GM12873 (cell line): Measurements from ENCODE around the gene COIL.

Experiments used
- CTCF ChIP-seq: IDR thresholded peaks from 2 replicates; pipeline ENCODE4 v1.5.1; 2012; ENCODE audit warnings: low read depth, mild to moderate bottlenecking, moderate library complexity, low read length, control low read depth; ENCODE audit not compliant: insufficient read depth; ENCODE audit errors: missing control alignments

COIL gene

GRCh38 chr17:56897646-56898424 lies 63.0 kb downstream of the COIL start:
- no peak for TF ChIP-seq CTCF

- TF ChIP-seq CTCF = no peak
These were observed 63.9 kb downstream of the COIL start for GRCh38 chr17:56896968-56897359.

GRCh38 chr17:56896217-56896967 lies 64.5 kb downstream of the COIL start:
- no peak for TF ChIP-seq CTCF

- no peak for TF ChIP-seq CTCF
These were observed 65.9 kb downstream of the COIL start for GRCh38 chr17:56894859-56895455.

GRCh38 chr17:56893503-56893902 lies 67.3 kb downstream of the COIL start:
- no peak for TF ChIP-seq CTCF

GRCh38 chr17:56892333-56892732 lies 68.5 kb downstream of the COIL start:
- no peak for TF ChIP-seq CTCF

GRCh38 chr17:56891751-56892150 lies 69.1 kb downstream of the COIL start:
- peak; percentile 47 for TF ChIP-seq CTCF
